ENCODE measurements around the gene C16orf90.
A peak's percentile ranks its signal among the peaks of the same experiment; 100 is the strongest.
"Not testable (repeated sequence)": the region's sequence is repeated elsewhere in the genome, so short reads cannot be mapped to it uniquely, and the experiment has no call there.

The C16orf90 gene

GRCh38 chr16:3511286-3512180 lies 16.2 kb upstream of the C16orf90 start:
- DNase-seq: no peak

- no peak for DNase-seq
Observed at GRCh38 chr16:3510416-3510815, 15.1 kb upstream of the C16orf90 start.

- no peak for DNase-seq
Observed at GRCh38 chr16:3509470-3509928, 14.2 kb upstream of the C16orf90 start.

GRCh38 chr16:3508736-3509135 lies 13.4 kb upstream of the C16orf90 start:
- DNase-seq: no peak

GRCh38 chr16:3503523-3503922 lies 8.2 kb upstream of the C16orf90 start:
- DNase-seq: peak; percentile 50

GRCh38 chr16:3501783-3502400 lies 6.6 kb upstream of the C16orf90 start:
- DNase-seq: no peak

- not testable (repeated sequence) for DNase-seq
Observed at GRCh38 chr16:3501412-3501761, 6.1 kb upstream of the C16orf90 start.

GRCh38 chr16:3498988-3499387 lies 3.7 kb upstream of the C16orf90 start:
- DNase-seq: no peak

- DNase-seq: no peak
Observed at GRCh38 chr16:3497771-3498170, 2.5 kb upstream of the C16orf90 start.

- DNase-seq: no peak
Observed at GRCh38 chr16:3496386-3496785, 1.1 kb upstream of the C16orf90 start.

GRCh38 chr16:3494386-3494973 lies 809 bp downstream of the C16orf90 start:
- no peak for DNase-seq

GRCh38 chr16:3492356-3492755 lies 2.9 kb downstream of the C16orf90 start:
- no peak for DNase-seq

GRCh38 chr16:3490911-3491629 lies 4.2 kb downstream of the C16orf90 start:
- DNase-seq: no peak

- DNase-seq: no peak
Observed at GRCh38 chr16:3488801-3489200, 6.5 kb downstream of the C16orf90 start.

- no peak for DNase-seq
Observed at GRCh38 chr16:3487521-3488410, 7.5 kb downstream of the C16orf90 start.

GRCh38 chr16:3486506-3487215 lies 8.6 kb downstream of the C16orf90 start:
- no peak for DNase-seq

GRCh38 chr16:3485821-3486505 lies 9.3 kb downstream of the C16orf90 start:
- no peak for DNase-seq

- DNase-seq: no peak
Observed at GRCh38 chr16:3485097-3485745, 10.1 kb downstream of the C16orf90 start.

GRCh38 chr16:3484318-3485096 lies 10.8 kb downstream of the C16orf90 start:
- DNase-seq: no peak

All from OCI-M1 (cell line).